Activated gamma-delta T cell treated with Interleukin-2 at 50 U/mL for 16 hours (primary cell): Measurements from ENCODE around the gene MEP1B.
"Not testable (repeated sequence)": the region's sequence is repeated elsewhere in the genome, so short reads cannot be mapped to it uniquely, and the experiment has no call there.

Experiments
- DNase-seq: peaks from one replicate; pipeline ENCODE4 v3.0.0-alpha.2; 2020

MEP1B gene

GRCh38 chr18:32209685-32210445 lies 20.0 kb downstream of the MEP1B start:
- no peak for DNase-seq

- DNase-seq = no peak
Measured at GRCh38 chr18:32213693-32214092, 23.9 kb downstream of the MEP1B start.

GRCh38 chr18:32216390-32216789 lies 26.6 kb downstream of the MEP1B start:
- no peak for DNase-seq

- no peak for DNase-seq
Measured at GRCh38 chr18:32219431-32220018, 29.7 kb downstream of the MEP1B start.

- not testable (repeated sequence) for DNase-seq
Measured at GRCh38 chr18:32233348-32233747, 43.5 kb downstream of the MEP1B start.

- no peak for DNase-seq
Measured at GRCh38 chr18:32237049-32237448, 47.2 kb downstream of the MEP1B start.

GRCh38 chr18:32238635-32239268 lies 48.9 kb downstream of the MEP1B start:
- DNase-seq = no peak

- DNase-seq = no peak
Measured at GRCh38 chr18:32242395-32242794, 52.6 kb downstream of the MEP1B start.

GRCh38 chr18:32243358-32243757 lies 53.5 kb downstream of the MEP1B start:
- no peak for DNase-seq

- DNase-seq = no peak
Measured at GRCh38 chr18:32244881-32245280, 55.0 kb downstream of the MEP1B start.

GRCh38 chr18:32249147-32249929 lies 59.5 kb downstream of the MEP1B start:
- no peak for DNase-seq

GRCh38 chr18:32251466-32251865 lies 61.6 kb downstream of the MEP1B start:
- DNase-seq = no peak

GRCh38 chr18:32252141-32252860 lies 62.5 kb downstream of the MEP1B start:
- DNase-seq = no peak

GRCh38 chr18:32255570-32255969 lies 65.7 kb downstream of the MEP1B start:
- no peak for DNase-seq

- no peak for DNase-seq
Measured at GRCh38 chr18:32257084-32257785, 67.4 kb downstream of the MEP1B start.

- DNase-seq = no peak
Measured at GRCh38 chr18:32258148-32258547, 68.3 kb downstream of the MEP1B start.

GRCh38 chr18:32258558-32259204 lies 68.8 kb downstream of the MEP1B start:
- DNase-seq = no peak

- no peak for DNase-seq
Measured at GRCh38 chr18:32259553-32259952, 69.7 kb downstream of the MEP1B start.

- DNase-seq = no peak
Measured at GRCh38 chr18:32261003-32261402, 71.2 kb downstream of the MEP1B start.

- DNase-seq = no peak
Measured at GRCh38 chr18:32262092-32262491, 72.3 kb downstream of the MEP1B start.

GRCh38 chr18:32264401-32264800 lies 74.6 kb downstream of the MEP1B start:
- no peak for DNase-seq

GRCh38 chr18:32267463-32267862 lies 77.6 kb downstream of the MEP1B start:
- DNase-seq = no peak
